HG03196 (cell line): ENCODE measurements around the gene NME7.

Experiments used
- ATAC-seq: cut with Tn5 transposase; IDR thresholded peaks from one replicate; pipeline ENCODE4 v1.9.1; 2021; ENCODE audit not compliant: unreplicated experiment

NME7 gene

GRCh38 chr1:169160845-169161495 is 206.6 kb downstream of the NME7 start:
- no peak for ATAC-seq

- no peak for ATAC-seq
Observed at GRCh38 chr1:169156580-169156979, 211.0 kb downstream of the NME7 start.

GRCh38 chr1:169155675-169156074 is 211.9 kb downstream of the NME7 start:
- ATAC-seq, result no peak

GRCh38 chr1:169151338-169151837 is 216.2 kb downstream of the NME7 start:
- ATAC-seq, result no peak

GRCh38 chr1:169150641-169151337 is 216.8 kb downstream of the NME7 start:
- no peak for ATAC-seq

- no peak for ATAC-seq
Observed at GRCh38 chr1:169149555-169150286, 217.9 kb downstream of the NME7 start.

GRCh38 chr1:169148472-169149252 is 218.9 kb downstream of the NME7 start:
- peak; percentile 68 for ATAC-seq

GRCh38 chr1:169146576-169147214 is 220.9 kb downstream of the NME7 start:
- ATAC-seq, result no peak

- no peak for ATAC-seq
Observed at GRCh38 chr1:169144941-169145626, 222.5 kb downstream of the NME7 start.

- ATAC-seq, result no peak
Observed at GRCh38 chr1:169143984-169144383, 223.6 kb downstream of the NME7 start.

- ATAC-seq, result no peak
Observed at GRCh38 chr1:169143346-169143745, 224.3 kb downstream of the NME7 start.

- ATAC-seq, result no peak
Observed at GRCh38 chr1:169142129-169142528, 225.5 kb downstream of the NME7 start.

- ATAC-seq, result no peak
Observed at GRCh38 chr1:169141356-169141755, 226.2 kb downstream of the NME7 start.

GRCh38 chr1:169138866-169139670 is 228.5 kb downstream of the NME7 start:
- ATAC-seq, result peak; percentile 70

GRCh38 chr1:169137357-169137756 is 230.2 kb downstream of the NME7 start:
- ATAC-seq, result no peak

- ATAC-seq, result no peak
Observed at GRCh38 chr1:169133801-169134502, 233.6 kb downstream of the NME7 start.

- no peak for ATAC-seq
Observed at GRCh38 chr1:169133228-169133576, 234.4 kb downstream of the NME7 start.

GRCh38 chr1:169132512-169133227 is 234.9 kb downstream of the NME7 start:
- ATAC-seq, result no peak
